Measurements from ENCODE around the gene GNLY.

GRCh38 chr2:85681372-85681763 lies 12.8 kb upstream of the GNLY start:
- TF ChIP-seq, protein P1, sequence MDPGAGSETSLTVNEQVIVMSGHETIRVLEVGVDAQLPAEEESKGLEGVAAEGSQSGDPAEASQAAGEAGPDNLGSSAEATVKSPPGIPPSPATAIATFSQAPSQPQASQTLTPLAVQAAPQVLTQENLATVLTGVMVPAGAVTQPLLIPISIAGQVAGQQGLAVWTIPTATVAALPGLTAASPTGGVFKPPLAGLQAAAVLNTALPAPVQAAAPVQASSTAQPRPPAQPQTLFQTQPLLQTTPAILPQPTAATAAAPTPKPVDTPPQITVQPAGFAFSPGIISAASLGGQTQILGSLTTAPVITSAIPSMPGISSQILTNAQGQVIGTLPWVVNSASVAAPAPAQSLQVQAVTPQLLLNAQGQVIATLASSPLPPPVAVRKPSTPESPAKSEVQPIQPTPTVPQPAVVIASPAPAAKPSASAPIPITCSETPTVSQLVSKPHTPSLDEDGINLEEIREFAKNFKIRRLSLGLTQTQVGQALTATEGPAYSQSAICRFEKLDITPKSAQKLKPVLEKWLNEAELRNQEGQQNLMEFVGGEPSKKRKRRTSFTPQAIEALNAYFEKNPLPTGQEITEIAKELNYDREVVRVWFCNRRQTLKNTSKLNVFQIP (CRISPR knock-in tag; IDR thresholded peaks at IDR 0.05; ENCODE audit: borderline replicate concordance, low read depth) = no peak
- TF ChIP-seq RARB (CRISPR knock-in tag; IDR thresholded peaks at IDR 0.05) (no peak), ZNF70 (CRISPR knock-in tag; IDR thresholded peaks at IDR 0.05) (no peak), ISL1 (CRISPR knock-in tag; IDR thresholded peaks at IDR 0.05) (no peak), BACH2 (CRISPR knock-in tag; IDR thresholded peaks at IDR 0.05; ENCODE audit: borderline replicate concordance) (no peak), ARNTL (CRISPR knock-in tag; IDR thresholded peaks at IDR 0.05; ENCODE audit: borderline replicate concordance, low read depth) (no peak), SNAI2 (CRISPR knock-in tag; IDR thresholded peaks at IDR 0.05) (no peak), OSR1 (CRISPR knock-in tag; IDR thresholded peaks at IDR 0.05) (no peak), TCF4 (CRISPR knock-in tag; IDR thresholded peaks at IDR 0.05; ENCODE audit: borderline replicate concordance) (no peak)
- TF ChIP-seq, protein P2, sequence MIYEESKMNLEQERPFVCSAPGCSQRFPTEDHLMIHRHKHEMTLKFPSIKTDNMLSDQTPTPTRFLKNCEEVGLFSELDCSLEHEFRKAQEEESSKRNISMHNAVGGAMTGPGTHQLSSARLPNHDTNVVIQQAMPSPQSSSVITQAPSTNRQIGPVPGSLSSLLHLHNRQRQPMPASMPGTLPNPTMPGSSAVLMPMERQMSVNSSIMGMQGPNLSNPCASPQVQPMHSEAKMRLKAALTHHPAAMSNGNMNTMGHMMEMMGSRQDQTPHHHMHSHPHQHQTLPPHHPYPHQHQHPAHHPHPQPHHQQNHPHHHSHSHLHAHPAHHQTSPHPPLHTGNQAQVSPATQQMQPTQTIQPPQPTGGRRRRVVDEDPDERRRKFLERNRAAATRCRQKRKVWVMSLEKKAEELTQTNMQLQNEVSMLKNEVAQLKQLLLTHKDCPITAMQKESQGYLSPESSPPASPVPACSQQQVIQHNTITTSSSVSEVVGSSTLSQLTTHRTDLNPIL (CRISPR knock-in tag; IDR thresholded peaks at IDR 0.05; ENCODE audit: low read depth) = no peak
- TF ChIP-seq, protein P3, sequence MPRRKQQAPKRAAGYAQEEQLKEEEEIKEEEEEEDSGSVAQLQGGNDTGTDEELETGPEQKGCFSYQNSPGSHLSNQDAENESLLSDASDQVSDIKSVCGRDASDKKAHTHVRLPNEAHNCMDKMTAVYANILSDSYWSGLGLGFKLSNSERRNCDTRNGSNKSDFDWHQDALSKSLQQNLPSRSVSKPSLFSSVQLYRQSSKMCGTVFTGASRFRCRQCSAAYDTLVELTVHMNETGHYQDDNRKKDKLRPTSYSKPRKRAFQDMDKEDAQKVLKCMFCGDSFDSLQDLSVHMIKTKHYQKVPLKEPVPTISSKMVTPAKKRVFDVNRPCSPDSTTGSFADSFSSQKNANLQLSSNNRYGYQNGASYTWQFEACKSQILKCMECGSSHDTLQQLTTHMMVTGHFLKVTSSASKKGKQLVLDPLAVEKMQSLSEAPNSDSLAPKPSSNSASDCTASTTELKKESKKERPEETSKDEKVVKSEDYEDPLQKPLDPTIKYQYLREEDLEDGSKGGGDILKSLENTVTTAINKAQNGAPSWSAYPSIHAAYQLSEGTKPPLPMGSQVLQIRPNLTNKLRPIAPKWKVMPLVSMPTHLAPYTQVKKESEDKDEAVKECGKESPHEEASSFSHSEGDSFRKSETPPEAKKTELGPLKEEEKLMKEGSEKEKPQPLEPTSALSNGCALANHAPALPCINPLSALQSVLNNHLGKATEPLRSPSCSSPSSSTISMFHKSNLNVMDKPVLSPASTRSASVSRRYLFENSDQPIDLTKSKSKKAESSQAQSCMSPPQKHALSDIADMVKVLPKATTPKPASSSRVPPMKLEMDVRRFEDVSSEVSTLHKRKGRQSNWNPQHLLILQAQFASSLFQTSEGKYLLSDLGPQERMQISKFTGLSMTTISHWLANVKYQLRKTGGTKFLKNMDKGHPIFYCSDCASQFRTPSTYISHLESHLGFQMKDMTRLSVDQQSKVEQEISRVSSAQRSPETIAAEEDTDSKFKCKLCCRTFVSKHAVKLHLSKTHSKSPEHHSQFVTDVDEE (CRISPR knock-in tag; IDR thresholded peaks at IDR 0.05) = no peak

Data from SK-N-SH treated with all-trans-retinoic acid at 6 μM for 48 hours (cell line).